ENCODE data around the gene TRIM24. TPM values are rescaled to one million over a fixed set of nuclear protein-coding genes. Genes with fewer than 3 reads are reported as not detected.
"Not testable (repeated sequence)": the region's sequence is repeated elsewhere in the genome, so short reads cannot be mapped to it uniquely, and the experiment has no call there.

Gene TRIM24
- total RNA-seq, 3 donors from 2014 or later, result 17.5 to 21.2 (median 18.9) TPM

GRCh38 chr7:138527746-138528223, 67.7 kb downstream of the TRIM24 start:
- intact Hi-C loops (cut with DNase I, micrococcal nuclease), result no loop called here
- peak in 1 of 3 donors; percentile 12 for DNase-seq
- H3K4me3 ChIP-seq, result no peak overlapping the region

GRCh38 chr7:138536833-138537232, 76.8 kb downstream of the TRIM24 start:
- H3K4me1 ChIP-seq (ENCODE audit: low read depth); H3K9me3 ChIP-seq; H3K4me3 ChIP-seq; H3K36me3 ChIP-seq (ENCODE audit: low read depth); DNase-seq; ATAC-seq; intact Hi-C loops (cut with DNase I, micrococcal nuclease): not testable (repeated sequence)

More at GRCh38 chr7:138527746-138528223, 67.7 kb downstream of the TRIM24 start:
- ATAC-seq, result no peak
- no peak for TF ChIP-seq CTCF (IDR thresholded peaks at IDR 0.05)
- peaks cover 39% of the 10 kb centered on the region for H3K9me3 ChIP-seq
- no peaks in the 10 kb centered on the region for H3K36me3 ChIP-seq (ENCODE audit: low read depth)
- H3K4me1 ChIP-seq (ENCODE audit: low read depth), result no peaks in the 10 kb centered on the region

GRCh38 chr7:138538518-138538917, 78.5 kb downstream of the TRIM24 start:
- ATAC-seq (no peak), DNase-seq (no peak)
- Histone ChIP-seq H3K4me3 (no peak overlapping the region), H3K36me3 (ENCODE audit: low read depth) (no peaks in the 10 kb centered on the region), H3K9me3 (no peaks in the 10 kb centered on the region), H3K4me1 (ENCODE audit: low read depth) (no peaks in the 10 kb centered on the region)
- TF ChIP-seq CTCF (IDR thresholded peaks at IDR 0.05), result no peak
- intact Hi-C loops (cut with DNase I, micrococcal nuclease), result no loop called here

- no peaks in the 10 kb centered on the region for H3K9me3 ChIP-seq
- no peaks in the 10 kb centered on the region for H3K36me3 ChIP-seq (ENCODE audit: low read depth)
- no peaks in the 10 kb centered on the region for H3K4me1 ChIP-seq (ENCODE audit: low read depth)
- TF ChIP-seq CTCF (IDR thresholded peaks at IDR 0.05), result no peak
- ATAC-seq (no peak), DNase-seq (no peak)
- intact Hi-C loops (cut with DNase I, micrococcal nuclease), result no loop called here
- no peak overlapping the region for H3K4me3 ChIP-seq
Observed at GRCh38 chr7:138538997-138539644, 79.1 kb downstream of the TRIM24 start.

- Histone ChIP-seq H3K36me3 (ENCODE audit: low read depth) (no peaks in the 10 kb centered on the region), H3K9me3 (no peaks in the 10 kb centered on the region), H3K4me3 (no peak overlapping the region), H3K4me1 (ENCODE audit: low read depth) (no peaks in the 10 kb centered on the region)
- no peak for TF ChIP-seq CTCF (IDR thresholded peaks at IDR 0.05)
- no peak for DNase-seq
- intact Hi-C loops (cut with DNase I, micrococcal nuclease), result no loop called here
- no peak for ATAC-seq
Observed at GRCh38 chr7:138542183-138542582, 82.1 kb downstream of the TRIM24 start.

GRCh38 chr7:138543739-138544138, 83.7 kb downstream of the TRIM24 start:
- H3K9me3 ChIP-seq, result no peaks in the 10 kb centered on the region
- intact Hi-C loops (cut with DNase I, micrococcal nuclease), result no loop called here
- ATAC-seq (no peak), DNase-seq (no peak)
- H3K4me3 ChIP-seq, result no peak overlapping the region
- no peaks in the 10 kb centered on the region for H3K4me1 ChIP-seq (ENCODE audit: low read depth)
- TF ChIP-seq CTCF (IDR thresholded peaks at IDR 0.05), result no peak
- no peaks in the 10 kb centered on the region for H3K36me3 ChIP-seq (ENCODE audit: low read depth)

Measured in mucosa of descending colon (tissue), 3 donors.